ENCODE results near the gene PEX26. TPM values are rescaled to one million over a fixed set of nuclear protein-coding genes. Genes with fewer than 3 reads are reported as not detected.

The PEX26 gene
- total and polyA plus RNA-seq, 2 donors (not counting 3 experiments of a cell fraction or from before 2014, with no cell fraction given): 25.6 to 44.4 TPM

DNA sequence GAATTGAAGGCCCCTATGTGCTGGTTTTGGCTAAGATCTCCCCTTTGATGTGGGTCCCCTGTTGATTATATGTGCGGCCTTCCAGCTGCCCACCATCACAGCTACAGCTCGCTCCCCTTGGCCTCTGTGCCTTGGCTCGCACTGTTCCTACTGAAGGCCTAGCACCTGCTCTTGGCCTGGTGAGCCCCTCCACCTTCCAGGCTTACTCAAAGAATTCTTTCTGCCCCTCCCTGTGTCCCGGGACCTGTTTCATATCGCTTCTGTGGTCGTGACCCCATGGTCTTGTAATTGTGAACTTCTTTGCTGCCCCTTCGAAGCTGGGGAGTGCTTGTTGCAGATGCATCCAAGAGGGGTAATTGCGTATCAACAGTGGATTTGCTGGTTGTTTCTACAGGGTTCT, 12.5 kb downstream of the PEX26 start:
- H3K27me3 ChIP-seq (ENCODE audit: control insufficient read depth in 2 of 2, insufficient read depth in 2 of 2, low read length in 2 of 2): no peaks in the 10 kb centered on the region
- H2AFZ ChIP-seq (ENCODE audit: low read depth, low read length): no peak overlapping the region
- no peak overlapping the region for H3K9ac ChIP-seq (replicated peaks; ENCODE audit: extremely low read depth, insufficient read depth, low read length)
- FAIRE-seq (no peak), DNase-seq (ENCODE audit: low read depth, low spot score) (no peak)
- peaks cover 1 to 21% of the 10 kb centered on the region in 2 experiments for H3K36me3 ChIP-seq (ENCODE audit: control insufficient read depth in 2 of 2, extremely low read depth in 1 of 2, insufficient read depth in 2 of 2, low read length in 2 of 2)
- intact Hi-C loops (cut with micrococcal nuclease): loop anchor here (5.0 kb wide), 2 partner anchors 47 to 258 kb away; no protein-coding TSS in a partner anchor
- H4K20me1 ChIP-seq (replicated peaks; ENCODE audit: control insufficient read depth, extremely low read depth, insufficient read depth, low read length): no peaks in the 10 kb centered on the region
- peaks cover 2% of the 10 kb centered on the region for H3K79me2 ChIP-seq (ENCODE audit: control insufficient read depth, insufficient read depth, low read length)
- ChIA-PET CTCF (interaction anchor here (5.3 kb wide), 1 partner anchor 13 kb away, joined by 41 read pairs; the partner anchor contains the start of gene PEX26), POLR2A (no interaction called here)
- no peak overlapping the region for H3K4me2 ChIP-seq (ENCODE audit: insufficient read depth, low read length)
- no TSS peak for BruUV-seq (replicated peaks)
- peaks cover 14% of the 10 kb centered on the region for H3K4me1 ChIP-seq (ENCODE audit: control insufficient read depth, extremely low read depth, insufficient read depth, low read length)
- no peaks in the 10 kb centered on the region for H3K9me1 ChIP-seq (replicated peaks; ENCODE audit: control insufficient read depth, extremely low read depth, insufficient read depth, low read length)
- TF ChIP-seq EZH2 (IDR thresholded peaks at IDR 0.05; ENCODE audit: borderline replicate concordance, low read depth, low read length, severe bottlenecking) (no peak), GATA2 (IDR thresholded peaks at IDR 0.05; ENCODE audit: insufficient read depth, insufficient read length, low read depth, low read length) (no peak), POLR2A (IDR thresholded peaks at IDR 0.05; ENCODE audit: low read depth, low read length) (no peak), MYC (IDR thresholded peaks at IDR 0.05; ENCODE audit: low read depth, low read length) (no peak), FOS (IDR thresholded peaks at IDR 0.05; ENCODE audit: borderline replicate concordance, insufficient read depth, low read length) (no peak), JUN (IDR thresholded peaks at IDR 0.05; ENCODE audit: borderline replicate concordance, insufficient read depth, insufficient read length, low read depth) (no peak), POLR2AphosphoS5 (IDR thresholded peaks at IDR 0.05; ENCODE audit: insufficient read depth, low read depth, low read length) (no peak)
- TF ChIP-seq, protein P1, sequence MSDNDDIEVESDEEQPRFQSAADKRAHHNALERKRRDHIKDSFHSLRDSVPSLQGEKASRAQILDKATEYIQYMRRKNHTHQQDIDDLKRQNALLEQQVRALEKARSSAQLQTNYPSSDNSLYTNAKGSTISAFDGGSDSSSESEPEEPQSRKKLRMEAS (IDR thresholded peaks at IDR 0.05; ENCODE audit: insufficient read depth, insufficient read length): no peak
- TF ChIP-seq, protein P2, sequence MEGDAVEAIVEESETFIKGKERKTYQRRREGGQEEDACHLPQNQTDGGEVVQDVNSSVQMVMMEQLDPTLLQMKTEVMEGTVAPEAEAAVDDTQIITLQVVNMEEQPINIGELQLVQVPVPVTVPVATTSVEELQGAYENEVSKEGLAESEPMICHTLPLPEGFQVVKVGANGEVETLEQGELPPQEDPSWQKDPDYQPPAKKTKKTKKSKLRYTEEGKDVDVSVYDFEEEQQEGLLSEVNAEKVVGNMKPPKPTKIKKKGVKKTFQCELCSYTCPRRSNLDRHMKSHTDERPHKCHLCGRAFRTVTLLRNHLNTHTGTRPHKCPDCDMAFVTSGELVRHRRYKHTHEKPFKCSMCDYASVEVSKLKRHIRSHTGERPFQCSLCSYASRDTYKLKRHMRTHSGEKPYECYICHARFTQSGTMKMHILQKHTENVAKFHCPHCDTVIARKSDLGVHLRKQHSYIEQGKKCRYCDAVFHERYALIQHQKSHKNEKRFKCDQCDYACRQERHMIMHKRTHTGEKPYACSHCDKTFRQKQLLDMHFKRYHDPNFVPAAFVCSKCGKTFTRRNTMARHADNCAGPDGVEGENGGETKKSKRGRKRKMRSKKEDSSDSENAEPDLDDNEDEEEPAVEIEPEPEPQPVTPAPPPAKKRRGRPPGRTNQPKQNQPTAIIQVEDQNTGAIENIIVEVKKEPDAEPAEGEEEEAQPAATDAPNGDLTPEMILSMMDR (IDR thresholded peaks at IDR 0.05; ENCODE audit: extremely low read depth in 1 of 2, insufficient read depth in 1 of 2, low read depth in 1 of 2, low read length in 2 of 2): no peak
- H3K4me3 ChIP-seq (replicated peaks in 1 of 3; ENCODE audit: insufficient read depth in 1 of 3, low read depth in 1 of 3, low read length in 3 of 3): no peak overlapping the region
- no peaks in the 10 kb centered on the region for H3K9me3 ChIP-seq (replicated peaks; ENCODE audit: control insufficient read depth, insufficient read depth, low read length)
- H3K27ac ChIP-seq (ENCODE audit: insufficient read depth, low read depth, low read length): no peak overlapping the region
- dilution Hi-C loops (cut with MboI; ENCODE audit: extremely low pct_ligation_motif_present, low sequenced_read_pairs): no loop called here

All from endothelial cell of umbilical vein (primary cell).